Memory B cell (primary cell): ENCODE results near the gene PTPRC.

Source experiments
- ATAC-seq: fragments of 150-1000 bp; cut with Tn5 transposase; 2 replicates; pipeline ENCODE4 v1.10.0; 2021; ENCODE audit warnings: low read depth, mild to moderate bottlenecking, moderate library complexity
- DNase-seq, 2 donors: peaks; one replicate each; pipeline ENCODE4 v3.0.0; 2022; ENCODE audit warnings: low spot score in 2 of 2
- H3K27ac Mint-ChIP-seq: one replicate; pipeline ENCODE4 v1.8.0; 2022; ENCODE audit warnings: mild to moderate bottlenecking, moderate library complexity, mixed read lengths
- H3K27me3 Mint-ChIP-seq: one replicate; pipeline ENCODE4 v1.8.0; 2022; ENCODE audit warnings: mixed read lengths
- H3K36me3 Mint-ChIP-seq: one replicate; pipeline ENCODE4 v1.8.0; 2022; ENCODE audit warnings: mild to moderate bottlenecking, mixed read lengths
- H3K4me1 Mint-ChIP-seq: one replicate; pipeline ENCODE4 v1.8.0; 2022; ENCODE audit warnings: mixed read lengths
- H3K4me3 Mint-ChIP-seq: one replicate; pipeline ENCODE4 v1.8.0; 2022; ENCODE audit warnings: mild to moderate bottlenecking, moderate library complexity, mixed read lengths
- H3K9me3 Mint-ChIP-seq: one replicate; pipeline ENCODE4 v1.8.0; 2022; ENCODE audit warnings: mixed read lengths

Gene PTPRC

GRCh38 chr1:198662821-198663220 lies 24.0 kb downstream of the PTPRC start:
- H3K4me3 Mint-ChIP-seq = peak overlapping the region; percentile 37
- peaks cover 30% of the 10 kb centered on the region for H3K36me3 Mint-ChIP-seq
- no peak for ATAC-seq

GRCh38 chr1:198664068-198664788 lies 25.4 kb downstream of the PTPRC start:
- peak overlapping the region; percentile 80 for H3K27ac Mint-ChIP-seq
- H3K9me3 Mint-ChIP-seq = no peaks in the 10 kb centered on the region
- H3K36me3 Mint-ChIP-seq = peaks cover 32% of the 10 kb centered on the region
- no peak for DNase-seq
- H3K27me3 Mint-ChIP-seq = no peaks in the 10 kb centered on the region
- peak; percentile 61 for ATAC-seq
- peak overlapping the region; percentile 69 for H3K4me3 Mint-ChIP-seq
- H3K4me1 Mint-ChIP-seq = peaks cover 56% of the 10 kb centered on the region

More at GRCh38 chr1:198662821-198663220, 24.0 kb downstream of the PTPRC start:
- H3K27me3 Mint-ChIP-seq = no peaks in the 10 kb centered on the region
- H3K27ac Mint-ChIP-seq = peak overlapping the region; percentile 85
- DNase-seq = no peak
- H3K9me3 Mint-ChIP-seq = no peaks in the 10 kb centered on the region
- peaks cover 54% of the 10 kb centered on the region for H3K4me1 Mint-ChIP-seq

GRCh38 chr1:198667186-198667585 lies 28.3 kb downstream of the PTPRC start:
- DNase-seq (no peak), ATAC-seq (no peak)
- Mint-ChIP-seq H3K36me3 (peaks cover 33% of the 10 kb centered on the region), H3K9me3 (no peaks in the 10 kb centered on the region), H3K4me1 (peaks cover 61% of the 10 kb centered on the region), H3K27ac (peak overlapping the region; percentile 72), H3K4me3 (no peak overlapping the region), H3K27me3 (no peaks in the 10 kb centered on the region)

DNA sequence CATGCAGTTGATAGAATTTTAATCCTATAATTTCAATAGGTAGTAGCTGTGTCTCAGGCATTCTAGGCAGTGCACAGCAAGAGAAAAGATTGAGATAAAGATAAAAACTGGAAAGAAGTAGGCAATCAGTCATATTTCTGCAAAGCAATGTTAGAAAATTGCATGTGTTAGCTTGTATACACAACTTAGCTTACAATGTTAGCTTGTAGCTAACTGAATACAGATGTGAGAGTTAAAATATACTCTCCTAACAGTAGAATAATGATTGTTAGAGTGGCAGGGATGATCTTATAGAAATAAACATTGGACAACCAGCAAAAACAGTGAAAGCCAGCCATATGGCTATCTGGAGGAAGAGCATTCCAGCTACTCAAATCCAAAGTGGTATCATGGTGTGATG lies 29.0 kb downstream of the PTPRC start:
- Mint-ChIP-seq H3K4me3 (no peak overlapping the region), H3K36me3 (peaks cover 33% of the 10 kb centered on the region), H3K4me1 (peaks cover 60% of the 10 kb centered on the region), H3K27ac (peak overlapping the region; percentile 72), H3K27me3 (no peaks in the 10 kb centered on the region), H3K9me3 (peaks cover 2% of the 10 kb centered on the region)
- ATAC-seq (no peak), DNase-seq (no peak)

GRCh38 chr1:198669023-198669698 lies 30.3 kb downstream of the PTPRC start:
- Mint-ChIP-seq H3K27me3 (no peaks in the 10 kb centered on the region), H3K36me3 (peaks cover 35% of the 10 kb centered on the region), H3K4me1 (peaks cover 57% of the 10 kb centered on the region), H3K9me3 (peaks cover 4% of the 10 kb centered on the region), H3K4me3 (no peak overlapping the region), H3K27ac (peak overlapping the region; percentile 72)
- DNase-seq (no peak), ATAC-seq (peak; percentile 27)

- Mint-ChIP-seq H3K36me3 (peaks cover 31% of the 10 kb centered on the region), H3K9me3 (peaks cover 4% of the 10 kb centered on the region), H3K4me1 (peaks cover 53% of the 10 kb centered on the region), H3K27ac (peak overlapping the region; percentile 72), H3K4me3 (no peak overlapping the region), H3K27me3 (no peaks in the 10 kb centered on the region)
- DNase-seq = no peak
- ATAC-seq = no peak
Observed at GRCh38 chr1:198669771-198670170, 30.9 kb downstream of the PTPRC start.

- Mint-ChIP-seq H3K27ac (peak overlapping the region; percentile 74), H3K27me3 (no peaks in the 10 kb centered on the region), H3K9me3 (peaks cover 5% of the 10 kb centered on the region), H3K4me1 (peaks cover 55% of the 10 kb centered on the region), H3K36me3 (peaks cover 30% of the 10 kb centered on the region), H3K4me3 (peak overlapping the region; percentile 50)
- DNase-seq (peak in 1 of 2 donors; percentile 42), ATAC-seq (peak; percentile 90)
Observed at GRCh38 chr1:198671136-198671535, 32.3 kb downstream of the PTPRC start.

GRCh38 chr1:198672124-198672523 lies 33.3 kb downstream of the PTPRC start:
- peaks cover 5% of the 10 kb centered on the region for H3K9me3 Mint-ChIP-seq
- peak overlapping the region; percentile 92 for H3K27ac Mint-ChIP-seq
- peaks cover 36% of the 10 kb centered on the region for H3K36me3 Mint-ChIP-seq
- DNase-seq (no peak), ATAC-seq (no peak)
- H3K4me1 Mint-ChIP-seq = peaks cover 62% of the 10 kb centered on the region
- no peaks in the 10 kb centered on the region for H3K27me3 Mint-ChIP-seq
- H3K4me3 Mint-ChIP-seq = no peak overlapping the region

- Mint-ChIP-seq H3K4me1 (peaks cover 56% of the 10 kb centered on the region), H3K27ac (peak overlapping the region; percentile 98), H3K27me3 (no peaks in the 10 kb centered on the region), H3K4me3 (no peak overlapping the region), H3K36me3 (peaks cover 34% of the 10 kb centered on the region), H3K9me3 (peaks cover 5% of the 10 kb centered on the region)
- ATAC-seq (no peak), DNase-seq (no peak)
Observed at GRCh38 chr1:198674009-198674408, 35.2 kb downstream of the PTPRC start.

GRCh38 chr1:198676253-198676652 lies 37.4 kb downstream of the PTPRC start:
- Mint-ChIP-seq H3K36me3 (peaks cover 34% of the 10 kb centered on the region), H3K4me1 (peaks cover 55% of the 10 kb centered on the region), H3K4me3 (no peak overlapping the region), H3K27me3 (no peaks in the 10 kb centered on the region), H3K9me3 (peaks cover 5% of the 10 kb centered on the region), H3K27ac (peak overlapping the region; percentile 98)
- no peak for DNase-seq
- no peak for ATAC-seq

- peak overlapping the region; percentile 47 for H3K4me3 Mint-ChIP-seq
- peak overlapping the region; percentile 98 for H3K27ac Mint-ChIP-seq
- peaks cover 5% of the 10 kb centered on the region for H3K9me3 Mint-ChIP-seq
- no peak for DNase-seq
- ATAC-seq = no peak
- peaks cover 52% of the 10 kb centered on the region for H3K4me1 Mint-ChIP-seq
- H3K27me3 Mint-ChIP-seq = no peaks in the 10 kb centered on the region
- peaks cover 32% of the 10 kb centered on the region for H3K36me3 Mint-ChIP-seq
Observed at GRCh38 chr1:198677027-198677426, 38.2 kb downstream of the PTPRC start.

- ATAC-seq (no peak), DNase-seq (no peak)
- Mint-ChIP-seq H3K27me3 (no peaks in the 10 kb centered on the region), H3K4me3 (peak overlapping the region; percentile 9), H3K4me1 (peaks cover 52% of the 10 kb centered on the region), H3K27ac (peak overlapping the region; percentile 98), H3K36me3 (peaks cover 25% of the 10 kb centered on the region), H3K9me3 (peaks cover 3% of the 10 kb centered on the region)
Observed at GRCh38 chr1:198677871-198678270, 39.0 kb downstream of the PTPRC start.

DNA sequence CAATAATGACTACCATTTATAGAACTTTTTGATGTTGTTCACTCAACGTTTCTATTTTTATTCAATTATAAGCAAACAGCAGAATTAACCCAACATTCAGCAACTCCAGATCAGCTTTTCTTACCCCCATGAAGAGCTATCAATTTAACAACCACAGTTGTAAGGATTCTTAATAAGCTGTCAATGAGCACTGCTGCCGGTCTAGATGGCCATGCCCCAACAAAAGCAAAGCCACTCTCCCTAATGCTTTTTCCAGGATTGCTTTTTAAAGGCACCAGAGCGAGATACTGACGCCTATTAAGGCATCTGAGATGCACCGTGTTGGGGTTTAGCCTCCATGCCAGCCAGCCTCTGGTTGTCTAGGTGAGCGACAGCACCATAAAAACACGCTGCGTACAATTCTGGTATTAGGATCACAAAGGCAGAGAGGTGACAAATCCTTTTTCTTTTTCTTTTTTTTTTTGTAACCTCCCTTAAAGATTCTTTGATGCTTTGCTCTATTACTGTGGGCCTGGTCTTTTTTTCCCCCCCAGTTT lies 39.5 kb downstream of the PTPRC start:
- Mint-ChIP-seq H3K4me3 (peak overlapping the region; percentile 79), H3K4me1 (peaks cover 53% of the 10 kb centered on the region), H3K36me3 (peaks cover 23% of the 10 kb centered on the region), H3K27me3 (no peaks in the 10 kb centered on the region), H3K9me3 (peaks cover 2% of the 10 kb centered on the region), H3K27ac (peak overlapping the region; percentile 98)
- DNase-seq (no peak), ATAC-seq (peak; percentile 8)

DNA sequence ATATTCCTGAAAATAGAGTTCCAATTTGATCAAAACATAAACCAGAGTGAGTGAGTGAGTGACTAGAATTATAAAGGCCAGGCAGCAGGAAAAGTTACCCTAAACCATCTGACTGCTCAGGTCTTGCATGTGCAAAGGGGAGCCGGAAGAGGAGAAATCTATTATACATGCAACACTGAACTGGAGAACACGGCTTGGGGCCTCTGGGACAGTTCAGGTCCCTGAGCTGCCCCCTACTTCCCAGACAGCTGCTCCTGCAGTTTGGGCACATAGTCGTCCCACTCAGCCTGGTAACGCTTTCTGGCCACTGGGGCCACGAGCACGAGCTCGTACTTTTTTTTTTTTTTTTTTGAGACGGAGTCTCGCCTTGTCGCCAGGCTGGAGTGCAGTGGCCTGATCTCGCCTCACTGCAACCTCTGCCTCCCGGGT lies 40.1 kb downstream of the PTPRC start:
- ATAC-seq = peak; percentile 17
- Mint-ChIP-seq H3K27ac (peak overlapping the region; percentile 98), H3K4me3 (peak overlapping the region; percentile 79), H3K36me3 (peaks cover 23% of the 10 kb centered on the region), H3K9me3 (peaks cover 2% of the 10 kb centered on the region), H3K4me1 (peaks cover 58% of the 10 kb centered on the region), H3K27me3 (no peaks in the 10 kb centered on the region)
- peak in 1 of 2 donors; percentile 30 for DNase-seq
